CD4-positive, alpha-beta T cell (primary cell): ENCODE measurements around the gene SNCA. TPM values are rescaled to one million over a fixed set of nuclear protein-coding genes. Genes with fewer than 3 reads are reported as not detected.

Source experiments
- ATAC-seq: fragments of 200-7000 bp; cut with Tn5 transposase; one replicate; pipeline ENCODE4 v1.10.0; 2022; ENCODE audit warnings: mild to moderate bottlenecking; ENCODE audit not compliant: poor library complexity
- CTCF ChIA-PET: fragments of 350-600 bp; sonication (Branson Sonifier 250); formaldehyde crosslinking; loops from one replicate; lab custom pipeline; 2021; ENCODE audit warnings: antibody characterized with exemption, inconsistent platforms; lab: Charles Lee
- POLR2A ChIA-PET: fragments of 350-600 bp; sonication (Branson Sonifier 250); formaldehyde crosslinking; loops from one replicate; lab custom pipeline; 2021; ENCODE audit warnings: antibody characterized with exemption, inconsistent platforms; lab: Charles Lee
- DNase-seq, 14 experiments: peaks; one replicate each; pipeline ENCODE4 v3.0.0-alpha.2; 2013 to 2020; ENCODE audit warnings: mixed read lengths in 2 of 14
- H3K27ac ChIP-seq, 2 donors: one replicate each; pipeline versions ENCODE4 v1.5.1 to v1.7.0; 2013; ENCODE audit warnings: low read length in 2 of 2, low read depth in 1 of 2, mild to moderate bottlenecking in 1 of 2
- H3K27me3 ChIP-seq, 2 experiments: 1 replicate in 1 of 2; 2 replicates in 1 of 2; pipeline versions ENCODE4 v1.6.1 to v1.7.0; 2013; ENCODE audit warnings: low read length in 2 of 2, control low read depth in 1 of 2, mild to moderate bottlenecking in 1 of 2, moderate library complexity in 1 of 2; ENCODE audit not compliant: insufficient read depth in 2 of 2, control insufficient read depth in 1 of 2
- H3K36me3 ChIP-seq: one replicate; pipeline ENCODE4 v1.6.1; 2013; ENCODE audit warnings: low read length, control low read depth; ENCODE audit not compliant: insufficient read depth
- H3K4me1 ChIP-seq: one replicate; pipeline ENCODE4 v1.6.1; 2013; ENCODE audit warnings: low read length, control low read depth; ENCODE audit not compliant: insufficient read depth
- H3K4me3 ChIP-seq: one replicate; pipeline ENCODE4 v1.5.1; 2013; ENCODE audit warnings: mild to moderate bottlenecking, low read length, moderate library complexity
- H3K9me3 ChIP-seq, 2 experiments: 1 replicate in 1 of 2; 2 replicates in 1 of 2; pipeline versions ENCODE4 v1.6.1 to v1.7.0; 2013; ENCODE audit warnings: low read length in 2 of 2, mild to moderate bottlenecking in 2 of 2, control low read depth in 1 of 2, moderate library complexity in 1 of 2; ENCODE audit not compliant: control insufficient read depth in 1 of 2, insufficient read depth in 1 of 2
- H3K27ac Mint-ChIP-seq: one replicate; pipeline ENCODE4 v1.8.0; 2020; ENCODE audit warnings: mixed read lengths
- H3K27me3 Mint-ChIP-seq: one replicate; pipeline ENCODE4 v1.8.0; 2021; ENCODE audit warnings: mixed read lengths
- H3K36me3 Mint-ChIP-seq: one replicate; pipeline ENCODE4 v1.8.0; 2021; ENCODE audit warnings: low read depth, mixed read lengths
- H3K4me1 Mint-ChIP-seq: one replicate; pipeline ENCODE4 v1.8.0; 2021; ENCODE audit warnings: low read depth, mixed read lengths
- H3K4me3 Mint-ChIP-seq: one replicate; pipeline ENCODE4 v1.8.0; 2020; ENCODE audit warnings: mild to moderate bottlenecking, mixed read lengths
- H3K9me3 Mint-ChIP-seq: one replicate; pipeline ENCODE4 v1.8.0; 2020; ENCODE audit warnings: mixed read lengths
- CTCF ChIP-seq: fragments of 200-600 bp; IDR thresholded peaks from one replicate; pipeline ENCODE4 v1.8.0; 2022; ENCODE audit warnings: antibody characterized with exemption, mild to moderate bottlenecking
- intact Hi-C, 2 experiments: fragments of 100-400 bp; cut with DNase I in 1 of 2; cut with micrococcal nuclease in 1 of 2; formaldehyde crosslinking; loops; one replicate each; pipeline versions ENCODE4 v1.15.1 to v1.9.0; 2023 to 2025; cut with DNase I, micrococcal nuclease
- total RNA-seq, 174 experiments: library from RNA in 2 of 174; stranded (reverse) in 2 of 174; gene quantifications; one replicate each; pipeline ENCODE4 v1.2.3 and lab custom pipeline; 2021 to 2026

The SNCA gene
- total RNA-seq, 2 experiments from 2014 or later: not detected

- ATAC-seq: no peak
- Mint-ChIP-seq H3K27me3 (peaks cover 10% of the 10 kb centered on the region), H3K36me3 (no peaks in the 10 kb centered on the region)
Measured at GRCh38 chr4:89681219-89681618, 155.7 kb downstream of the SNCA start.

GRCh38 chr4:89674876-89675459 lies 162.0 kb downstream of the SNCA start:
- no peaks in the 10 kb centered on the region for H3K9me3 Mint-ChIP-seq
- Histone ChIP-seq H3K36me3 (no peaks in the 10 kb centered on the region), H3K4me3 (no peak overlapping the region), H3K27ac (no peak overlapping the region), H3K27me3 (peaks cover 0 to 8% of the 10 kb centered on the region in 2 experiments), H3K9me3 (no peaks in the 10 kb centered on the region), H3K4me1 (no peaks in the 10 kb centered on the region)
- ATAC-seq: no peak
- no peak for DNase-seq
- no peak overlapping the region for H3K4me3 Mint-ChIP-seq
- TF ChIP-seq CTCF: no peak
- H3K27me3 Mint-ChIP-seq: peaks cover 3% of the 10 kb centered on the region
- ChIA-PET CTCF (no interaction called here), POLR2A (no interaction called here)
- intact Hi-C loops: no loop called here
- H3K27ac Mint-ChIP-seq: no peak overlapping the region
- no peaks in the 10 kb centered on the region for H3K36me3 Mint-ChIP-seq
- H3K4me1 Mint-ChIP-seq: no peaks in the 10 kb centered on the region

More at GRCh38 chr4:89681219-89681618, 155.7 kb downstream of the SNCA start:
- intact Hi-C loops: no loop called here
- no peak overlapping the region for H3K27ac ChIP-seq
- no peaks in the 10 kb centered on the region for H3K36me3 ChIP-seq
- DNase-seq: no peak
- ChIA-PET POLR2A (no interaction called here), CTCF (no interaction called here)
- no peaks in the 10 kb centered on the region for H3K4me1 ChIP-seq
- no peak for TF ChIP-seq CTCF
- H3K27me3 ChIP-seq: no peaks in the 10 kb centered on the region
- no peaks in the 10 kb centered on the region for H3K9me3 Mint-ChIP-seq
- H3K4me1 Mint-ChIP-seq: no peaks in the 10 kb centered on the region
- H3K4me3 ChIP-seq: no peak overlapping the region
- no peak overlapping the region for H3K4me3 Mint-ChIP-seq
- no peak overlapping the region for H3K27ac Mint-ChIP-seq
- H3K9me3 ChIP-seq: no peaks in the 10 kb centered on the region

Other genes starting within 250 kb of the SNCA start
- gene MMRN1, start 57.7 kb upstream of the SNCA start, total RNA-seq: under 1 TPM; 0.19 to 0.22 TPM